SW480 (cell line): ENCODE data around the gene SMARCB1.

Source experiments
- DNase-seq: peaks from one replicate; pipeline ENCODE4 v3.0.0-alpha.2; 2016; ENCODE audit warnings: low spot score

Gene SMARCB1

GRCh38 chr22:23803001-23803819, 16.4 kb downstream of the SMARCB1 start:
- DNase-seq, result no peak

- no peak for DNase-seq
These were observed 18.1 kb downstream of the SMARCB1 start for GRCh38 chr22:23804781-23805291.

GRCh38 chr22:23806837-23807236, 20.1 kb downstream of the SMARCB1 start:
- DNase-seq, result no peak

- DNase-seq, result no peak
These were observed 25.6 kb downstream of the SMARCB1 start for GRCh38 chr22:23812378-23812777.

GRCh38 chr22:23815541-23816155, 28.9 kb downstream of the SMARCB1 start:
- no peak for DNase-seq

- no peak for DNase-seq
These were observed 29.6 kb downstream of the SMARCB1 start for GRCh38 chr22:23816156-23816976.

- no peak for DNase-seq
These were observed 30.4 kb downstream of the SMARCB1 start for GRCh38 chr22:23817146-23817545.

GRCh38 chr22:23818541-23818940, 31.8 kb downstream of the SMARCB1 start:
- no peak for DNase-seq

- DNase-seq, result no peak
These were observed 34.0 kb downstream of the SMARCB1 start for GRCh38 chr22:23820748-23821211.

GRCh38 chr22:23822101-23822671, 35.4 kb downstream of the SMARCB1 start:
- DNase-seq, result no peak

- DNase-seq, result no peak
These were observed 36.6 kb downstream of the SMARCB1 start for GRCh38 chr22:23823331-23823791.

GRCh38 chr22:23824476-23825245, 37.9 kb downstream of the SMARCB1 start:
- no peak for DNase-seq

- DNase-seq, result no peak
These were observed 38.6 kb downstream of the SMARCB1 start for GRCh38 chr22:23825246-23825905.

- no peak for DNase-seq
These were observed 40.0 kb downstream of the SMARCB1 start for GRCh38 chr22:23826510-23827350.

GRCh38 chr22:23827351-23827995, 40.7 kb downstream of the SMARCB1 start:
- DNase-seq, result no peak

- DNase-seq, result no peak
These were observed 42.3 kb downstream of the SMARCB1 start for GRCh38 chr22:23828800-23829680.

GRCh38 chr22:23829845-23830372, 43.1 kb downstream of the SMARCB1 start:
- no peak for DNase-seq

- no peak for DNase-seq
These were observed 44.5 kb downstream of the SMARCB1 start for GRCh38 chr22:23831261-23831660.
